NCI-H1048 (cell line): Measurements from ENCODE around the gene INPP1.

Experiments used
- DNase-seq: peaks from one replicate; lab custom pipeline; 2025; lab: John Stamatoyannopoulos, UW

Gene INPP1

GRCh38 chr2:190408538-190409271 is 65.3 kb downstream of the INPP1 start:
- DNase-seq = peak; percentile 21

GRCh38 chr2:190409616-190410015 is 66.2 kb downstream of the INPP1 start:
- no peak for DNase-seq

DNA sequence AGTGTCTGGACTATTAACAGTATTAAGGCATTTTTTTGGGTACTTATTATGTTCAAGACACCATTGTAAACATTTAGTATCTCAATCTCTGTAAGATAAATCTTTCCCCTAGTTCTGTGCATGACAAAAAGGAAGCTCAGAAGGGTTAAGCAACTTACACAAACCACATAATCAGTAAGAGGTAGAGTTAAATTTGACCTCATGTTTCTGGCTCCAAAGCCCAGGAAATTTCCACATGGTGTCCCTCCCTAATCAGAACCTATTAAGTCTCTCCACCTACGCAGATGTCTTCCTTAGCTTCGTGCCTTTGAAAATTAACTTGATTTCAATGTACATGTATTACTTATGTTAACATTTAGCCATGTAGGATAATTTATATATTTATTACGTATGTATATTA is 66.8 kb downstream of the INPP1 start:
- no peak for DNase-seq

DNA sequence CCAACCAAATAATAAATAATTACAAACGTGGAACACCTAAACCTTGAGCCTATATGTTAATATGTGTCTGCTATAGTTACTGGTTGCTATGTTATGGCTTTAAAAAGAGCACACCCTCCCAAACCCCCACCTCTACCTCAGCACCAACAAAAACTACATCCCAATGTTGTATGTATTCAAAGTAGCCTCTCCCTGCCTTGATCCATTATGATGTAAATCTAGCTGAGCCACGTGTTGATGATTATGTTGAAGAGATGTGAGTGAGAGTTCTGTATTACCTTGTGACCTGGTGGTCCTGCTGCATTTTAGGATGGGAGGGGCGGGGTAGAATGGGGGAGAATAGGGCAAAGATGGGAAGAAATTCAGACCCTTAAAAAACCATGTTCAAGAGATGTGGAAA is 69.6 kb downstream of the INPP1 start:
- no peak for DNase-seq

DNA sequence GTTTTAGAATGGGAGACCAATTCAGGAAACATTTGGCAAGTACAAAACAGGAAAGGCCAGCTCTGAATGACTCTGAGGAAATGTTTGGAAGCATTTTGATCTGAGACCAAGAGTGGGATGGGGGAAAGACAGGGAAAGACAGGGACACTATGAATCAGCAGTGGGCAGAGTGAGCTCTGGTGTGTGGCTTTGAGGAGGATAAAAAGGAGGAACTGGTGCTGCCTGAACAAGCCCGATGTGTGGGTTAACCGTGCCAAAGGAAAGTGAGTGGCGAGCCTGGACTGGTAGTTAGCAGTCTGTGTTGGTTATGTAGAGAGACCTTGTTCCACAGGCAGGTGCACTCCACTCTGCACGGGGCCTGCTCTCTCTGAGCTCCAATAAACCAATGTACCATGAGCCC is 70.0 kb downstream of the INPP1 start:
- no peak for DNase-seq

DNA sequence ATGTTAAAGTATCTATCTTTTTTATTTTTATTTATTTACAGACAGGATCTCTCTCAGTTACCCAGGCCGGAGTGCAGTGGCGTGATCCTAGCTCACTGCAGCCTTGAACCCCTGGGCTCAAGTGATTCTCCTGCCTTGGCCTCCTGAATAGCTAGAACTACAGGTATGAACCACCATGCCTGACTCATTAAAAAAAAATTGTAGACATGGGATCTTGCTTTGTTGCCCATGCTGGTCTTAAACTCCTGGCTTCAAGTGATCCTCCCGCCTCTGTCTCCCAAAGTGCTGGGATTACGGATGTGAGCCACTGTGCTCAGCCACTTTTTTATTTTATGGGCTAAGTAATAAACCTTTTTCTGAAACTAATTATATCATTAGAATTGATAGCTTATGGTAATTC is 71.9 kb downstream of the INPP1 start:
- no peak for DNase-seq

GRCh38 chr2:190415794-190416775 is 72.7 kb downstream of the INPP1 start:
- no peak for DNase-seq

GRCh38 chr2:190417045-190417842 is 73.9 kb downstream of the INPP1 start:
- no peak for DNase-seq

- DNase-seq = no peak
Observed at GRCh38 chr2:190418727-190419126, 75.3 kb downstream of the INPP1 start.

DNA sequence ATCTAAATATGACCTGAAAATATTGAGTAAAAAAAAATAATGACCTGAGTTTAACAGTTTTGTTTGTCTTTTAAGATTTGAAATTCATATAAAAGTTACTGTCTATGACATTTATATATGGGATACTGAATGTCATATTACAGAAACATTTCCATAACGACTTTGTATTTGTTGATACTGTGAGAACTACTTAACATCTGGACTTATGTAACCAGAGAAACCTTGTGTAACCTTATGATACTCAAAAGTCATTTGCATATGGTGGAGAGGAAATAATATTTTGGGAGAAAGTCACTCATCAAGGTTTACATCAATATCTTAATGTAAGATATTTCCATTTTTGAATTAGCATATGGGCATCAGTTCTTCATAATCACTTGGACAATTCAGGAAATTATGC is 77.4 kb downstream of the INPP1 start:
- DNase-seq = no peak
